Measurements from ENCODE around the gene R3HCC1L.

- TF ChIP-seq, protein P1, sequence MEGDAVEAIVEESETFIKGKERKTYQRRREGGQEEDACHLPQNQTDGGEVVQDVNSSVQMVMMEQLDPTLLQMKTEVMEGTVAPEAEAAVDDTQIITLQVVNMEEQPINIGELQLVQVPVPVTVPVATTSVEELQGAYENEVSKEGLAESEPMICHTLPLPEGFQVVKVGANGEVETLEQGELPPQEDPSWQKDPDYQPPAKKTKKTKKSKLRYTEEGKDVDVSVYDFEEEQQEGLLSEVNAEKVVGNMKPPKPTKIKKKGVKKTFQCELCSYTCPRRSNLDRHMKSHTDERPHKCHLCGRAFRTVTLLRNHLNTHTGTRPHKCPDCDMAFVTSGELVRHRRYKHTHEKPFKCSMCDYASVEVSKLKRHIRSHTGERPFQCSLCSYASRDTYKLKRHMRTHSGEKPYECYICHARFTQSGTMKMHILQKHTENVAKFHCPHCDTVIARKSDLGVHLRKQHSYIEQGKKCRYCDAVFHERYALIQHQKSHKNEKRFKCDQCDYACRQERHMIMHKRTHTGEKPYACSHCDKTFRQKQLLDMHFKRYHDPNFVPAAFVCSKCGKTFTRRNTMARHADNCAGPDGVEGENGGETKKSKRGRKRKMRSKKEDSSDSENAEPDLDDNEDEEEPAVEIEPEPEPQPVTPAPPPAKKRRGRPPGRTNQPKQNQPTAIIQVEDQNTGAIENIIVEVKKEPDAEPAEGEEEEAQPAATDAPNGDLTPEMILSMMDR (IDR thresholded peaks at IDR 0.05): no peak
- TF ChIP-seq POLR2A (IDR thresholded peaks at IDR 0.05) (no peak), POLR2AphosphoS5 (IDR thresholded peaks at IDR 0.05; ENCODE audit: insufficient read depth in 1 of 2, low read depth in 1 of 2) (no peak)
Measured at GRCh38 chr10:98266647-98267046, 132.2 kb downstream of the R3HCC1L start.
